ENCODE data around the gene SPOCK2.
A peak's percentile ranks its signal among the peaks of the same experiment; 100 is the strongest.

SPOCK2 gene

GRCh38 chr10:72092987-72093386, 4.6 kb upstream of the SPOCK2 start (continued):
- TF ChIP-seq ZNF140 (tag by site-specific recombination; IDR thresholded peaks at IDR 0.05), result no peak
- no peak for TF ChIP-seq ZNF777 (tag by site-specific recombination; IDR thresholded peaks at IDR 0.05; ENCODE audit: borderline replicate concordance)
- peak; percentile 99 for TF ChIP-seq OSR2 (tag by site-specific recombination; IDR thresholded peaks at IDR 0.05)
- no peak for TF ChIP-seq CTCF (tag by site-specific recombination; IDR thresholded peaks at IDR 0.05)

GRCh38 chr10:72092171-72092924, 4.0 kb upstream of the SPOCK2 start:
- Histone ChIP-seq H3K9me3 (ENCODE audit: control insufficient read depth, insufficient read depth, low read depth, low read length) (no peaks in the 10 kb centered on the region), H3K4me3 (ENCODE audit: low read depth, low read length) (no peak overlapping the region), H3K27ac (ENCODE audit: extremely low read depth, low read depth, low read length) (no peak overlapping the region), H3K36me3 (ENCODE audit: control insufficient read depth in 2 of 2, insufficient read depth in 1 of 2, low read length in 2 of 2) (peaks cover 0 to 3% of the 10 kb centered on the region in 2 experiments; a peak in 1 of 3 replicates), H3K4me1 (ENCODE audit: control insufficient read depth, insufficient read depth, low read length) (peaks cover 22% of the 10 kb centered on the region)
- TF ChIP-seq ZNF157 (tag by site-specific recombination; IDR thresholded peaks at IDR 0.05) (peak; percentile 93), ZNF600 (tag by site-specific recombination; IDR thresholded peaks at IDR 0.05) (peak; percentile 32; the same call in 1 of the 2 replicates), PRDM6 (tag by site-specific recombination; IDR thresholded peaks at IDR 0.05) (peak; percentile 87), ZNF398 (tag by site-specific recombination; IDR thresholded peaks at IDR 0.05) (no peak), PRDM1 (tag by site-specific recombination; IDR thresholded peaks at IDR 0.05) (no peak), ATF2 (tag by site-specific recombination; IDR thresholded peaks at IDR 0.05; ENCODE audit: low read depth) (0 out of 2 replicates have a peak, but pooled peaks have one; percentile 64)
- CTCF ChIA-PET, result interaction anchor here (2.1 kb wide), 1 partner anchor 9 kb away, joined by 8 read pairs; no protein-coding TSS in a partner anchor
- POLR2A ChIA-PET, result no interaction called here

GRCh38 chr10:72090326-72090725, 2.0 kb upstream of the SPOCK2 start:
- Histone ChIP-seq H3K4me3 (ENCODE audit: low read depth, low read length) (no peak overlapping the region), H3K4me1 (ENCODE audit: control insufficient read depth, insufficient read depth, low read length) (peaks cover 8% of the 10 kb centered on the region), H3K27ac (ENCODE audit: extremely low read depth, low read depth, low read length) (no peak overlapping the region), H3K9me3 (ENCODE audit: control insufficient read depth, insufficient read depth, low read depth, low read length) (no peaks in the 10 kb centered on the region), H3K36me3 (ENCODE audit: control insufficient read depth in 2 of 2, insufficient read depth in 1 of 2, low read length in 2 of 2) (no peaks in the 10 kb centered on the region)
- ChIA-PET CTCF (interaction anchor here (0.7 to 1.3 kb wide), 4 partner anchors 13 to 41 kb away, joined by 3 to 6 read pairs (median 3); no protein-coding TSS in a partner anchor), POLR2A (interaction anchor here (0.6 to 0.7 kb wide), 3 partner anchors 38 to 188 kb away, joined by 3 to 4 read pairs (median 4); no protein-coding TSS in a partner anchor)
- TF ChIP-seq PBX3 (CRISPR knock-in tag; IDR thresholded peaks at IDR 0.05) (no peak), ZNF10 (tag by site-specific recombination; IDR thresholded peaks at IDR 0.05) (no peak), ZNF548 (tag by site-specific recombination; IDR thresholded peaks at IDR 0.05) (no peak), KLF8 (tag by site-specific recombination; IDR thresholded peaks at IDR 0.05) (no peak), ZNF221 (tag by site-specific recombination; IDR thresholded peaks at IDR 0.05; ENCODE audit: borderline replicate concordance) (no peak), ZNF510 (tag by site-specific recombination; IDR thresholded peaks at IDR 0.05; ENCODE audit: insufficient replicate concordance) (no peak), KLF17 (tag by site-specific recombination; IDR thresholded peaks at IDR 0.05) (no peak)
